AG09319 (cell line): ENCODE data around the gene BATF2.

Experiments
- DNase-seq: peaks from one replicate; pipeline ENCODE4 v3.0.0-alpha.2; 2010; ENCODE audit warnings: low read depth; ENCODE audit errors: extremely low read depth
- TF ChIP-seq, protein P1 (sequence below): IDR thresholded peaks from 2 replicates; pipeline ENCODE4 v1.5.1; 2011; ENCODE audit warnings: low read depth, mild to moderate bottlenecking, inconsistent platforms, low read length, moderate library complexity

Gene BATF2

DNA sequence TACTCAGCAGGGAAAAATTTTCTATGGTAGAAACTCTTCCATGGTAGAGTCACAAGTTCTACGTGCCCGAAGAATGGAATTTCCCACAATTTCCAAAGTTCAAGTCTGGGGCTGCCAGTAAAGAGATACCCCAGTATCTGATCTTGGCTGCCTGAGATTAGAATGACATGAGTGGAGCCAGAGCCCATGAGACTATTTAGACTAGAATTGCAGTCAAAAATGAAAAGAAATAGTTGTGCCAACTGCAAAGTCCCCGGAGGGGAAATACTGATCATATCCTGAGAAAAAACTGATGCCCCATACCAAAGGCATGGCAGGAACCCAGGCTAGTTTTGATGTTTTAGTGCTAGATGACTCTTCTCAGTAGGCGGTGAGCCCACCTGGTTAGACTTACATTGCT, 36.1 kb downstream of the BATF2 start:
- DNase-seq, result no peak
- TF ChIP-seq, protein P1, sequence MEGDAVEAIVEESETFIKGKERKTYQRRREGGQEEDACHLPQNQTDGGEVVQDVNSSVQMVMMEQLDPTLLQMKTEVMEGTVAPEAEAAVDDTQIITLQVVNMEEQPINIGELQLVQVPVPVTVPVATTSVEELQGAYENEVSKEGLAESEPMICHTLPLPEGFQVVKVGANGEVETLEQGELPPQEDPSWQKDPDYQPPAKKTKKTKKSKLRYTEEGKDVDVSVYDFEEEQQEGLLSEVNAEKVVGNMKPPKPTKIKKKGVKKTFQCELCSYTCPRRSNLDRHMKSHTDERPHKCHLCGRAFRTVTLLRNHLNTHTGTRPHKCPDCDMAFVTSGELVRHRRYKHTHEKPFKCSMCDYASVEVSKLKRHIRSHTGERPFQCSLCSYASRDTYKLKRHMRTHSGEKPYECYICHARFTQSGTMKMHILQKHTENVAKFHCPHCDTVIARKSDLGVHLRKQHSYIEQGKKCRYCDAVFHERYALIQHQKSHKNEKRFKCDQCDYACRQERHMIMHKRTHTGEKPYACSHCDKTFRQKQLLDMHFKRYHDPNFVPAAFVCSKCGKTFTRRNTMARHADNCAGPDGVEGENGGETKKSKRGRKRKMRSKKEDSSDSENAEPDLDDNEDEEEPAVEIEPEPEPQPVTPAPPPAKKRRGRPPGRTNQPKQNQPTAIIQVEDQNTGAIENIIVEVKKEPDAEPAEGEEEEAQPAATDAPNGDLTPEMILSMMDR, result no peak

DNA sequence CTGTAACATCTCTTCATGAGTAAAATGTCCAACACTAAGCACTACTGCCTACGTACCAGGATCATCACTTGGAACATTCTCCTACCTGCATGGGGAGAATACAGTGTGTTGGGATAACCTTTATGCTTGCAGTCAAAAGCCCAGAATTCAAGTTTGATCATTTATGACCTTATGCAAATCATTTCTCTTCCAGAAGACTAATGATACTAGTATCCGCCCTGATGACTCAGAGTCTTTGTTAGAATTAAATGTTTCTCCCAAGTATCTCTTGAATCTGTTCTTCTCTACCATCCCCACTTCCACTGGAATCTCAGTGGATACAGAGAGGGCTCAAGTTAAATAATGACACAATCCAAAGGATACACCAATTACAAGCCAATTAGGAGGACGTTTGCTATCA, 37.3 kb downstream of the BATF2 start:
- DNase-seq, result no peak
- TF ChIP-seq, protein P1, result no peak

GRCh38 chr11:64954201-64954600, 42.6 kb downstream of the BATF2 start:
- no peak for DNase-seq
- TF ChIP-seq, protein P1, result no peak

DNA sequence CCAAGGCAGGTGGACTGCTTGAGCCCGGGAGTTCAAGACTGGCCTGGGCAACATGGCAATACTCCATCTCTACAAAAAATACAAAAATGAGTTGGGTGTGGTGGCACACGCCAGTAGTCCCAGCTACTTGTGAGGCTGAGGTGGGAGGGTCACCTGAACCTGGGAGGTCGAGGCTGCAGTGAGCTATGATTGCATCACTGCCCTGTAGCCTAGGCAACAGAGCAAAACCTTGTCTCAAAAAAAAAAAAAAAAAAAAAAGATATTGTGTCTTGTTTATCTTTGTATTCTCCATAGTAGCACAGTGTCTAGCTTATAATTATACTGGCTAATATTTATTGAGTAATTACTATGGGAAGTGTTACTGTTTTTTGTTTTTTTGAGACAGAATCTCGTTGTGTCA, 45.2 kb downstream of the BATF2 start:
- DNase-seq, result no peak
- TF ChIP-seq, protein P1, result no peak

- TF ChIP-seq, protein P1, result no peak
- DNase-seq, result no peak
These were observed 49.5 kb downstream of the BATF2 start for GRCh38 chr11:64947208-64947814.
